LoVo (cell line): Measurements from ENCODE around the gene TP53AIP1.
A peak's percentile ranks its signal among the peaks of the same experiment; 100 is the strongest.
"Not testable (repeated sequence)": the region's sequence is repeated elsewhere in the genome, so short reads cannot be mapped to it uniquely, and the experiment has no call there.

ENCODE experiments used
- DNase-seq: peaks from one replicate; pipeline ENCODE4 v3.0.0-alpha.2; 2016; ENCODE audit warnings: low spot score

The TP53AIP1 gene

GRCh38 chr11:128925250-128925600 is 17.4 kb downstream of the TP53AIP1 start:
- DNase-seq = no peak

- no peak for DNase-seq
Measured at GRCh38 chr11:128924510-128925249, 18.0 kb downstream of the TP53AIP1 start.

GRCh38 chr11:128924104-128924503 is 18.6 kb downstream of the TP53AIP1 start:
- DNase-seq = no peak

GRCh38 chr11:128921793-128922192 is 20.9 kb downstream of the TP53AIP1 start:
- no peak for DNase-seq

GRCh38 chr11:128920666-128921065 is 22.0 kb downstream of the TP53AIP1 start:
- DNase-seq = no peak

- not testable (repeated sequence) for DNase-seq
Measured at GRCh38 chr11:128919635-128920034, 23.0 kb downstream of the TP53AIP1 start.

GRCh38 chr11:128919216-128919615 is 23.5 kb downstream of the TP53AIP1 start:
- DNase-seq = no peak

GRCh38 chr11:128917144-128917724 is 25.4 kb downstream of the TP53AIP1 start:
- DNase-seq = no peak

GRCh38 chr11:128916681-128917080 is 26.0 kb downstream of the TP53AIP1 start:
- DNase-seq = no peak

GRCh38 chr11:128916037-128916572 is 26.6 kb downstream of the TP53AIP1 start:
- no peak for DNase-seq

GRCh38 chr11:128915149-128915521 is 27.5 kb downstream of the TP53AIP1 start:
- no peak for DNase-seq

GRCh38 chr11:128914216-128915148 is 28.2 kb downstream of the TP53AIP1 start:
- DNase-seq = no peak

- no peak for DNase-seq
Measured at GRCh38 chr11:128913806-128914205, 28.9 kb downstream of the TP53AIP1 start.

GRCh38 chr11:128911701-128912100 is 31.0 kb downstream of the TP53AIP1 start:
- no peak for DNase-seq

GRCh38 chr11:128911239-128911638 is 31.4 kb downstream of the TP53AIP1 start:
- DNase-seq = no peak

GRCh38 chr11:128910576-128910975 is 32.1 kb downstream of the TP53AIP1 start:
- DNase-seq = no peak

- DNase-seq = no peak
Measured at GRCh38 chr11:128909438-128910125, 33.1 kb downstream of the TP53AIP1 start.

GRCh38 chr11:128908391-128909246 is 34.1 kb downstream of the TP53AIP1 start:
- peak; percentile 63 for DNase-seq

- no peak for DNase-seq
Measured at GRCh38 chr11:128907585-128907984, 35.1 kb downstream of the TP53AIP1 start.

GRCh38 chr11:128906185-128907050 is 36.3 kb downstream of the TP53AIP1 start:
- DNase-seq = no peak
